H9 (cell line): ENCODE data around the gene OR4N2. TPM values are rescaled to one million over a fixed set of nuclear protein-coding genes. Genes with fewer than 3 reads are reported as not detected.

Source experiments
- DNase-seq: peaks from one replicate; pipeline ENCODE4 v3.0.0-alpha.2; 2017
- H2AFZ ChIP-seq: one replicate; pipeline ENCODE4 v1.6.1; 2013; ENCODE audit warnings: mild to moderate bottlenecking, low read length, control low read depth, moderate library complexity
- H2AK5ac ChIP-seq: 2 replicates; pipeline ENCODE4 v1.6.1; 2013; ENCODE audit warnings: low read length, control low read depth, mixed read lengths; ENCODE audit not compliant: insufficient read length
- H2BK120ac ChIP-seq: one replicate; pipeline ENCODE4 v1.6.1; 2013; ENCODE audit warnings: low read depth, mild to moderate bottlenecking, low read length, control low read depth, inconsistent platforms; ENCODE audit not compliant: poor library complexity, severe bottlenecking
- H2BK12ac ChIP-seq: 2 replicates; pipeline ENCODE4 v1.6.1; 2013; ENCODE audit warnings: low read length, control low read depth, mixed read lengths, low read depth; ENCODE audit not compliant: insufficient read length
- H2BK15ac ChIP-seq: 2 replicates; pipeline ENCODE4 v1.6.1; 2013; ENCODE audit warnings: low read depth, low read length, control low read depth
- H2BK20ac ChIP-seq: one replicate; pipeline ENCODE4 v1.6.1; 2013; ENCODE audit warnings: low read depth, mild to moderate bottlenecking, low read length, control low read depth, inconsistent platforms; ENCODE audit not compliant: poor library complexity, severe bottlenecking
- H2BK5ac ChIP-seq: 2 replicates; pipeline ENCODE4 v1.6.1; 2013; ENCODE audit warnings: low read length, control low read depth, mixed read lengths; ENCODE audit not compliant: insufficient read length
- H3K14ac ChIP-seq: 2 replicates; pipeline ENCODE4 v1.6.1; 2013; ENCODE audit warnings: low read length, control low read depth; ENCODE audit not compliant: insufficient read depth
- H3K18ac ChIP-seq: 2 replicates; pipeline ENCODE4 v1.6.1; 2013; ENCODE audit warnings: low read depth, mild to moderate bottlenecking, mixed read lengths, low read length, control low read depth; ENCODE audit not compliant: insufficient read length
- H3K23ac ChIP-seq: 2 replicates; pipeline ENCODE4 v1.6.1; 2013; ENCODE audit warnings: low read length, control low read depth, mixed read lengths, low read depth; ENCODE audit not compliant: insufficient read length
- H3K23me2 ChIP-seq: 2 replicates; pipeline ENCODE4 v1.6.1; 2013; ENCODE audit warnings: low read depth, mild to moderate bottlenecking, mixed read lengths, low read length, control low read depth; ENCODE audit not compliant: insufficient read length, poor library complexity, severe bottlenecking
- H3K27ac ChIP-seq: 2 replicates; pipeline ENCODE4 v1.5.1; 2013; ENCODE audit warnings: low read length, control low read depth, mixed read lengths, low read depth; ENCODE audit not compliant: insufficient read length
- H3K27me3 ChIP-seq: 2 replicates; pipeline ENCODE4 v1.6.1; 2013; ENCODE audit warnings: low read length, control low read depth, inconsistent platforms; ENCODE audit not compliant: insufficient read depth
- H3K4ac ChIP-seq: 2 replicates; pipeline ENCODE4 v1.6.1; 2013; ENCODE audit warnings: low read depth, mild to moderate bottlenecking, control low read depth, inconsistent platforms, low read length, moderate library complexity
- H3K4me1 ChIP-seq: 2 replicates; pipeline ENCODE4 v1.6.1; 2013; ENCODE audit warnings: low read length, control low read depth, inconsistent platforms; ENCODE audit not compliant: insufficient read depth
- H3K4me2 ChIP-seq: 2 replicates; pipeline ENCODE4 v1.6.1; 2013; ENCODE audit warnings: low read length, control low read depth, mixed read lengths; ENCODE audit not compliant: insufficient read length, insufficient read depth
- H3K56ac ChIP-seq: 2 replicates; pipeline ENCODE4 v1.6.1; 2013; ENCODE audit warnings: low read depth, mild to moderate bottlenecking, mixed read lengths, low read length, control low read depth; ENCODE audit not compliant: insufficient read length
- H3K79me1 ChIP-seq: 2 replicates; pipeline ENCODE4 v1.6.1; 2013; ENCODE audit warnings: low read depth, mild to moderate bottlenecking, moderate library complexity, low read length, control low read depth, inconsistent platforms; ENCODE audit not compliant: insufficient read depth, poor library complexity, severe bottlenecking
- H3K79me2 ChIP-seq: 2 replicates; pipeline ENCODE4 v1.6.1; 2013; ENCODE audit warnings: low read length, control low read depth, inconsistent platforms; ENCODE audit not compliant: insufficient read depth
- H3K9ac ChIP-seq: 2 replicates; pipeline ENCODE4 v1.6.1; 2013; ENCODE audit warnings: low read length, control low read depth, mixed read lengths; ENCODE audit not compliant: insufficient read length; ENCODE audit errors: extremely low read depth
- H3K9me3 ChIP-seq: one replicate; pipeline ENCODE4 v1.6.1; 2013; ENCODE audit warnings: low read depth, low read length, inconsistent platforms; ENCODE audit not compliant: control insufficient read depth
- H3T11ph ChIP-seq: one replicate; pipeline ENCODE4 v1.6.1; 2013; ENCODE audit warnings: mild to moderate bottlenecking, low read length, control low read depth, inconsistent platforms
- H4K20me1 ChIP-seq: one replicate; pipeline ENCODE4 v1.6.1; 2013; ENCODE audit not compliant: control insufficient read depth, insufficient read length, insufficient read depth
- H4K5ac ChIP-seq: 2 replicates; pipeline ENCODE4 v1.6.1; 2013; ENCODE audit warnings: low read depth, mild to moderate bottlenecking, mixed read lengths, low read length, control low read depth; ENCODE audit not compliant: insufficient read length
- H4K8ac ChIP-seq: replicated peaks from 2 replicates; pipeline ENCODE4 v1.6.1; 2013; ENCODE audit warnings: low read length, control low read depth, mixed read lengths, low read depth; ENCODE audit not compliant: insufficient read length
- H4K91ac ChIP-seq: 2 replicates; pipeline ENCODE4 v1.6.1; 2013; ENCODE audit warnings: low read depth, mild to moderate bottlenecking, moderate library complexity, mixed read lengths, low read length, control low read depth; ENCODE audit not compliant: insufficient read length
- H3K27ac Mint-ChIP-seq, 3 experiments: 2 replicates in 2 of 3; 3 replicates in 1 of 3; pipeline ENCODE4 v1.8.0; 2020 to 2021; ENCODE audit warnings: mixed read lengths in 3 of 3, mild to moderate bottlenecking in 1 of 3, moderate library complexity in 1 of 3
- H3K27me3 Mint-ChIP-seq: 2 replicates; pipeline ENCODE4 v1.8.0; 2021; ENCODE audit warnings: low read depth, mild to moderate bottlenecking, moderate library complexity, mixed read lengths
- H3K36me3 Mint-ChIP-seq, 3 experiments: 2 replicates in 2 of 3; 3 replicates in 1 of 3; pipeline ENCODE4 v1.8.0; 2020 to 2021; ENCODE audit warnings: low read depth in 3 of 3, mixed read lengths in 3 of 3; ENCODE audit not compliant: insufficient read depth in 1 of 3
- H3K4me1 Mint-ChIP-seq, 2 experiments: 2 replicates each; pipeline ENCODE4 v1.8.0; 2020; ENCODE audit warnings: mixed read lengths in 2 of 2
- H3K4me3 Mint-ChIP-seq, 2 experiments: 2 replicates in 1 of 2; 3 replicates in 1 of 2; pipeline ENCODE4 v1.8.0; 2020 to 2021; ENCODE audit warnings: mild to moderate bottlenecking in 2 of 2, mixed read lengths in 2 of 2, moderate library complexity in 1 of 2
- H3K9me3 Mint-ChIP-seq, 2 experiments: 2 replicates in 1 of 2; 3 replicates in 1 of 2; pipeline ENCODE4 v1.8.0; 2020; ENCODE audit warnings: mild to moderate bottlenecking in 2 of 2, mixed read lengths in 2 of 2, moderate library complexity in 1 of 2
- CTCF ChIP-seq: fragments of 200-600 bp; sonication (generic); conservative IDR thresholded peaks from 3 replicates; pipeline ENCODE4 v1.8.0; 2021; ENCODE audit warnings: antibody characterized with exemption, mild to moderate bottlenecking
- WGBS: extraction: QIAGEN DNeasy Blood & Tissue Kit; methylation state at CpG from one replicate; pipeline ENCODE4 v1.1.7; 2013; ENCODE audit warnings: missing lambda C conversion rate, low lambda C conversion rate, mixed read lengths; ENCODE audit not compliant: insufficient read length; ENCODE audit errors: extremely low coverage; 5-methylcytosine and 5-hydroxymethylcytosine counted together
- total RNA-seq: library from RNA; stranded (reverse); gene quantifications from 2 replicates; pipeline ENCODE4 v1.2.1, GENCODE V29; 2021

OR4N2 gene
- total RNA-seq, 1 experiment from 2014 or later: not detected

- no CpG with 5 or more reads among the region's 6 CpGs for WGBS
- H3K23me2 ChIP-seq: no peaks in the 10 kb centered on the region
- H2BK15ac ChIP-seq: no peak overlapping the region
- H4K20me1 ChIP-seq: no peaks in the 10 kb centered on the region
- H3K4me2 ChIP-seq: no peak overlapping the region
- no peak overlapping the region for H3K14ac ChIP-seq
- no peak overlapping the region for H3T11ph ChIP-seq
- no peak overlapping the region for H3K23ac ChIP-seq
- no peak overlapping the region for H4K5ac ChIP-seq
- no peaks in the 10 kb centered on the region for H3K27me3 ChIP-seq
- Mint-ChIP-seq H3K27me3 (no peaks in the 10 kb centered on the region; the same call in 1 of the 2 replicates), H3K27ac (no peak overlapping the region), H3K9me3 (peaks cover 15 to 22% of the 10 kb centered on the region in 2 experiments), H3K36me3 (peaks cover 0 to 25% (median 10%) of the 10 kb centered on the region in 3 experiments; a peak in 5 of 7 replicates), H3K4me1 (no peaks in the 10 kb centered on the region), H3K4me3 (no peak overlapping the region)
- H3K79me1 ChIP-seq: no peaks in the 10 kb centered on the region
- peaks cover 91% of the 10 kb centered on the region for H3K9me3 ChIP-seq
- no peaks in the 10 kb centered on the region for H3K79me2 ChIP-seq
- H3K9ac ChIP-seq: no peak overlapping the region
- H3K4ac ChIP-seq: no peak overlapping the region
- DNase-seq: no peak
- H2BK5ac ChIP-seq: no peak overlapping the region
- H4K91ac ChIP-seq: no peak overlapping the region
- TF ChIP-seq CTCF: no peak
- H2AK5ac ChIP-seq: no peak overlapping the region
- H2BK12ac ChIP-seq: no peak overlapping the region
- H2BK120ac ChIP-seq: no peak overlapping the region
- H2AFZ ChIP-seq: no peak overlapping the region
- H3K4me1 ChIP-seq: no peaks in the 10 kb centered on the region
- H4K8ac ChIP-seq: no peak overlapping the region
- no peak overlapping the region for H3K56ac ChIP-seq
- H3K27ac ChIP-seq: no peak overlapping the region
- no peak overlapping the region for H3K18ac ChIP-seq
- H2BK20ac ChIP-seq: no peak overlapping the region
Observed at GRCh38 chr14:19873178-19873577, 69.6 kb downstream of the OR4N2 start.
